ENCODE results near the gene SMIM13.

DNA sequence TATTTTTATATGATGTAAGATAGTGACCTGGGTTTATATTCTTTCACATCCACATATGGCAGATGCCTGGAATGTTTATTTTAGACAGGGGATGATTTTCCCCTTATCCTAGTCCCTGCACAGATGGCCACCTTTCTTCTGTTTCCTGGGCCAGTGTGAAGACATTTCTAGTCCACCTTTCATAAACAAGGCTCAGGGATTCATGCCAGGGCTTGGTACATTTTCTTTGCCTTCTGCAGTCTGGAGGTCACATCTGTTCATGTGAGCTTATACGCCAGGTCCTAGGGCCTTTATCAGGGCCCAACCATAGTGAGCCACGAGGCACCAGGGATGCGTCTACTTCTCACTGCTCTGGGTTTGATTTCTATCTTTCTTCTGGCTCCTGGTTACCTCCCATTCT, 55.9 kb downstream of the SMIM13 start:
- TF ChIP-seq CTCF (IDR thresholded peaks at IDR 0.05) = no peak
- TF ChIP-seq POLR2A (IDR thresholded peaks at IDR 0.05) = no peak
